ENCODE results near the gene TRAF4. TPM values are rescaled to one million over a fixed set of nuclear protein-coding genes. Genes with fewer than 3 reads are reported as not detected.

The TRAF4 gene
- total and polyA plus RNA-seq, 9 of the 15 experiments (the other 6 are each of a cell fraction or from before 2014, with no cell fraction given): 2.4 to 147 (median 72.4) TPM

DNA sequence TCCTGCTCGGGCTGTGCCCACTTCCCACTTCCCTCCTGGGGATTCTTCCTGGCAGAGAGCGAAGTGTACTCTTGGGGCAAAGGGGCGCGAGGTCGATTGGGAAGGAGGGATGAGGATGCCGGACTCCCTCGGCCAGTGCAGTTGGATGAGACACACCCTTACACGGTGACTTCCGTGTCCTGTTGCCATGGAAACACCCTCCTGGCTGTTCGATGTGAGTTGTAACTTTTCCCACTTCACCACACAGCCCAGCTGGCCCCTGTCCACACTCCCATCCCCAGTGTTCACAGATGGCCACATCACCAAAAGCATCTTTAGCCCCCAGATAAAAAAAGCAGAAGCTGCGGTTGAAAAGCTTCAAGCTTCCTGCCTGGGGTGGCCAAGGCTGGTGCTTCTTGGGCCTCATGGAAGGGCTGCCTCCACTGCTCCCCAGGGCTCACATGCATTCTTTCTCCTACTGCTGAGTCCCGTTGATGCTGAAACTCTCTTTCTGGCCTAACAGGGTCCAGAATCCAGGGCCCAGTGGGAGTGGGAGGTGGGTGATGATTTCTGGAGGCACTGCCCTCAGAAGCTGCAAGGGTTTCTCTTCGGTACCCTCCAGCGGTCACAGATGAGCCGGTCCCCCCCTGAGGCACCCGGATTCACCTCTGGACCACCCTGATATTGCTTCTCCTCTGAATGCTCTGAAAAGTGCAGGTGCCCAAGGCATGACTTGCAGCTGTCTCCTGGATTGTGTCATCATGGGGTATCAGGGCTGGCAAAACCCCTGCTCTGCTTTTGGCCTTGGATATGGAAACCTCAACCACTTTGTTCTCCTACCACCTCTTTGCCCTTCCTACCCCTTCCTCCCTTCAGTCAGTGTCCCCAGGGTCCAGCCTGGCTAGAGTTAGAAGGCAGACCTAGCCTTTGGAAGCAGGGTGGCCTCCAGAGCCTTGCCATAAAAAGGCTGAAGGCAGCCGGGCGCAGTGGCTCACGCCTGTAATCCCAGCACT is 2.2 kb upstream of the TRAF4 start (continued):
- TF ChIP-seq, protein P1, sequence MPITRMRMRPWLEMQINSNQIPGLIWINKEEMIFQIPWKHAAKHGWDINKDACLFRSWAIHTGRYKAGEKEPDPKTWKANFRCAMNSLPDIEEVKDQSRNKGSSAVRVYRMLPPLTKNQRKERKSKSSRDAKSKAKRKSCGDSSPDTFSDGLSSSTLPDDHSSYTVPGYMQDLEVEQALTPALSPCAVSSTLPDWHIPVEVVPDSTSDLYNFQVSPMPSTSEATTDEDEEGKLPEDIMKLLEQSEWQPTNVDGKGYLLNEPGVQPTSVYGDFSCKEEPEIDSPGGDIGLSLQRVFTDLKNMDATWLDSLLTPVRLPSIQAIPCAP (CRISPR knock-in tag; IDR thresholded peaks at IDR 0.05; ENCODE audit: borderline replicate concordance): no peak
- TF ChIP-seq ZNF23 (CRISPR knock-in tag; IDR thresholded peaks at IDR 0.05): peak; percentile 70; the same call in 1 of the 2 replicates
- TF ChIP-seq, protein P2, sequence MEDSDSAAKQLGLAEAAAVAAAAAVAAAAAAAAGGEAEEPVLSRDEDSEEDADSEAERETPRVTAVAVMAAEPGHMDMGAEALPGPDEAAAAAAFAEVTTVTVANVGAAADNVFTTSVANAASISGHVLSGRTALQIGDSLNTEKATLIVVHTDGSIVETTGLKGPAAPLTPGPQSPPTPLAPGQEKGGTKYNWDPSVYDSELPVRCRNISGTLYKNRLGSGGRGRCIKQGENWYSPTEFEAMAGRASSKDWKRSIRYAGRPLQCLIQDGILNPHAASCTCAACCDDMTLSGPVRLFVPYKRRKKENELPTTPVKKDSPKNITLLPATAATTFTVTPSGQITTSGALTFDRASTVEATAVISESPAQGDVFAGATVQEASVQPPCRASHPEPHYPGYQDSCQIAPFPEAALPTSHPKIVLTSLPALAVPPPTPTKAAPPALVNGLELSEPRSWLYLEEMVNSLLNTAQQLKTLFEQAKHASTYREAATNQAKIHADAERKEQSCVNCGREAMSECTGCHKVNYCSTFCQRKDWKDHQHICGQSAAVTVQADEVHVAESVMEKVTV (CRISPR knock-in tag; IDR thresholded peaks at IDR 0.05): no peak
- TF ChIP-seq, protein P3, sequence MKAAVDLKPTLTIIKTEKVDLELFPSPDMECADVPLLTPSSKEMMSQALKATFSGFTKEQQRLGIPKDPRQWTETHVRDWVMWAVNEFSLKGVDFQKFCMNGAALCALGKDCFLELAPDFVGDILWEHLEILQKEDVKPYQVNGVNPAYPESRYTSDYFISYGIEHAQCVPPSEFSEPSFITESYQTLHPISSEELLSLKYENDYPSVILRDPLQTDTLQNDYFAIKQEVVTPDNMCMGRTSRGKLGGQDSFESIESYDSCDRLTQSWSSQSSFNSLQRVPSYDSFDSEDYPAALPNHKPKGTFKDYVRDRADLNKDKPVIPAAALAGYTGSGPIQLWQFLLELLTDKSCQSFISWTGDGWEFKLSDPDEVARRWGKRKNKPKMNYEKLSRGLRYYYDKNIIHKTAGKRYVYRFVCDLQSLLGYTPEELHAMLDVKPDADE (conservative IDR thresholded peaks at IDR 0.05; ENCODE audit: control insufficient read depth, low read depth, low read length): 0 out of 2 replicates have a peak, but pooled peaks have one; percentile 23
- peak; percentile 20; the same call in 1 of the 2 replicates for TF ChIP-seq NFE2 (IDR thresholded peaks at IDR 0.05; ENCODE audit: low read depth)
- no peak for TF ChIP-seq KLF10 (CRISPR knock-in tag; IDR thresholded peaks at IDR 0.05)
- peak; percentile 85; the same call in 1 of the 2 replicates for TF ChIP-seq ESRRA (IDR thresholded peaks at IDR 0.05; ENCODE audit: borderline replicate concordance, low read depth)
- peak; percentile 54 for TF ChIP-seq NFIC (IDR thresholded peaks at IDR 0.05)
- 0 out of 2 replicates have a peak, but pooled peaks have one; percentile 38 for TF ChIP-seq NR2C2 (CRISPR knock-in tag; IDR thresholded peaks at IDR 0.05)
- TF ChIP-seq NR2C2 (tag; IDR thresholded peaks at IDR 0.05): no peak
- TF ChIP-seq, protein P4, sequence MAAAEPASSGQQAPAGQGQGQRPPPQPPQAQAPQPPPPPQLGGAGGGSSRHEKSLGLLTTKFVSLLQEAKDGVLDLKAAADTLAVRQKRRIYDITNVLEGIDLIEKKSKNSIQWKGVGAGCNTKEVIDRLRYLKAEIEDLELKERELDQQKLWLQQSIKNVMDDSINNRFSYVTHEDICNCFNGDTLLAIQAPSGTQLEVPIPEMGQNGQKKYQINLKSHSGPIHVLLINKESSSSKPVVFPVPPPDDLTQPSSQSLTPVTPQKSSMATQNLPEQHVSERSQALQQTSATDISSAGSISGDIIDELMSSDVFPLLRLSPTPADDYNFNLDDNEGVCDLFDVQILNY (CRISPR knock-in tag; IDR thresholded peaks at IDR 0.05): peak; percentile 54; the same call in 1 of the 2 replicates
- no peak for TF ChIP-seq HSF4 (CRISPR knock-in tag; IDR thresholded peaks at IDR 0.05; ENCODE audit: borderline replicate concordance)
- TF ChIP-seq, protein P5, sequence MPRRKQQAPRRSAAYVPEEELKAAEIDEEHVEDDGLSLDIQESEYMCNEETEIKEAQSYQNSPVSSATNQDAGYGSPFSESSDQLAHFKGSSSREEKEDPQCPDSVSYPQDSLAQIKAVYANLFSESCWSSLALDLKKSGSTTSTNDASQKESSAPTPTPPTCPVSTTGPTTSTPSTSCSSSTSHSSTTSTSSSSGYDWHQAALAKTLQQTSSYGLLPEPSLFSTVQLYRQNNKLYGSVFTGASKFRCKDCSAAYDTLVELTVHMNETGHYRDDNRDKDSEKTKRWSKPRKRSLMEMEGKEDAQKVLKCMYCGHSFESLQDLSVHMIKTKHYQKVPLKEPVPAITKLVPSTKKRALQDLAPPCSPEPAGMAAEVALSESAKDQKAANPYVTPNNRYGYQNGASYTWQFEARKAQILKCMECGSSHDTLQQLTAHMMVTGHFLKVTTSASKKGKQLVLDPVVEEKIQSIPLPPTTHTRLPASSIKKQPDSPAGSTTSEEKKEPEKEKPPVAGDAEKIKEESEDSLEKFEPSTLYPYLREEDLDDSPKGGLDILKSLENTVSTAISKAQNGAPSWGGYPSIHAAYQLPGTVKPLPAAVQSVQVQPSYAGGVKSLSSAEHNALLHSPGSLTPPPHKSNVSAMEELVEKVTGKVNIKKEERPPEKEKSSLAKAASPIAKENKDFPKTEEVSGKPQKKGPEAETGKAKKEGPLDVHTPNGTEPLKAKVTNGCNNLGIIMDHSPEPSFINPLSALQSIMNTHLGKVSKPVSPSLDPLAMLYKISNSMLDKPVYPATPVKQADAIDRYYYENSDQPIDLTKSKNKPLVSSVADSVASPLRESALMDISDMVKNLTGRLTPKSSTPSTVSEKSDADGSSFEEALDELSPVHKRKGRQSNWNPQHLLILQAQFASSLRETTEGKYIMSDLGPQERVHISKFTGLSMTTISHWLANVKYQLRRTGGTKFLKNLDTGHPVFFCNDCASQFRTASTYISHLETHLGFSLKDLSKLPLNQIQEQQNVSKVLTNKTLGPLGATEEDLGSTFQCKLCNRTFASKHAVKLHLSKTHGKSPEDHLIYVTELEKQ (CRISPR knock-in tag; IDR thresholded peaks at IDR 0.05): no peak
- no peak for TF ChIP-seq TAF1 (IDR thresholded peaks at IDR 0.05; ENCODE audit: control insufficient read depth, extremely low read depth, insufficient read depth, low read length, severe bottlenecking)
- peak; percentile 39; the same call in 1 of the 2 replicates for TF ChIP-seq ZNF263 (CRISPR knock-in tag; IDR thresholded peaks at IDR 0.05; ENCODE audit: borderline replicate concordance)

Measured in K562 (cell line).